Kasumi-1 (cell line): ENCODE data around the gene KRTAP4-1.
"Not testable (repeated sequence)": the region's sequence is repeated elsewhere in the genome, so short reads cannot be mapped to it uniquely, and the experiment has no call there.

Source experiments
- DNase-seq, 2 experiments: peaks; one replicate each; lab custom pipeline; 2025; lab: John Stamatoyannopoulos, UW

KRTAP4-1 gene

GRCh38 chr17:41171886-41172285 is 12.8 kb downstream of the KRTAP4-1 start:
- no peak for DNase-seq

- DNase-seq: no peak
Observed at GRCh38 chr17:41168121-41168520, 16.6 kb downstream of the KRTAP4-1 start, which contains the start of gene KRTAP4-3. Gene KRTAP4-3 (minus strand): TSS chr17:41168221. CDS start chr17:41168172, 49 bp downstream.

GRCh38 chr17:41167561-41167960 is 17.1 kb downstream of the KRTAP4-1 start:
- DNase-seq: no peak

GRCh38 chr17:41163828-41164227 is 20.9 kb downstream of the KRTAP4-1 start:
- DNase-seq: no peak

- DNase-seq: no peak
Observed at GRCh38 chr17:41160648-41161047, 24.1 kb downstream of the KRTAP4-1 start, which contains the start of gene KRTAP4-4. Gene KRTAP4-4 (minus strand): TSS chr17:41160748. CDS start chr17:41160691, 57 bp downstream.

GRCh38 chr17:41160190-41160589 is 24.5 kb downstream of the KRTAP4-1 start:
- not testable (repeated sequence) for DNase-seq

GRCh38 chr17:41153856-41154255 is 30.9 kb downstream of the KRTAP4-1 start:
- DNase-seq: peak in 1 of 2 experiments; percentile 1

- DNase-seq: no peak
Observed at GRCh38 chr17:41151525-41151924, 33.2 kb downstream of the KRTAP4-1 start.

- no peak for DNase-seq
Observed at GRCh38 chr17:41150026-41150425, 34.7 kb downstream of the KRTAP4-1 start.

- no peak for DNase-seq
Observed at GRCh38 chr17:41149652-41149985, 35.1 kb downstream of the KRTAP4-1 start, which contains the start of gene KRTAP4-5. Gene KRTAP4-5 (minus strand): TSS chr17:41149825. CDS start chr17:41149767, 58 bp downstream.

GRCh38 chr17:41148971-41149651 is 35.6 kb downstream of the KRTAP4-1 start:
- DNase-seq: not testable (repeated sequence)

- DNase-seq: no peak
Observed at GRCh38 chr17:41147531-41148204, 37.0 kb downstream of the KRTAP4-1 start.

GRCh38 chr17:41145261-41145660 is 39.5 kb downstream of the KRTAP4-1 start:
- no peak for DNase-seq

- DNase-seq: no peak
Observed at GRCh38 chr17:41144846-41145245, 39.9 kb downstream of the KRTAP4-1 start.

GRCh38 chr17:41141361-41141760 is 43.4 kb downstream of the KRTAP4-1 start:
- DNase-seq: no peak

GRCh38 chr17:41140360-41141131 is 44.2 kb downstream of the KRTAP4-1 start, which contains the start of gene KRTAP4-6:
Gene KRTAP4-6 (minus strand): TSS chr17:41140544. CDS start chr17:41140487, 57 bp downstream.
- DNase-seq: no peak

- DNase-seq: not testable (repeated sequence)
Observed at GRCh38 chr17:41139865-41140264, 44.8 kb downstream of the KRTAP4-1 start.
